Suprapubic skin (tissue), 4 donors: ENCODE measurements around the gene RYK.

Experiments used
- EP300 ChIP-seq: sonication (generic); formaldehyde crosslinking; IDR thresholded peaks from one replicate; pipeline ENCODE4 v1.6.1; 2017; ENCODE audit warnings: antibody characterized with exemption
- POLR2A ChIP-seq, 2 donors: fragments of 450-650 bp; IDR thresholded peaks; one replicate each; pipeline ENCODE4 v1.6.1; 2017; ENCODE audit warnings: antibody characterized with exemption in 2 of 2, mild to moderate bottlenecking in 2 of 2, moderate library complexity in 2 of 2
- POLR2AphosphoS5 ChIP-seq, 3 donors: sonication (generic); formaldehyde crosslinking; IDR thresholded peaks; one replicate each; pipeline ENCODE4 v1.6.1; 2017; ENCODE audit warnings: antibody characterized with exemption in 3 of 3
- TF ChIP-seq, protein P1 (sequence below), 2 donors: fragments of 200-600 bp in 1 of 2; fragments of 450-650 bp in 1 of 2; sonication (generic) in 1 of 2; IDR thresholded peaks; one replicate each; pipeline ENCODE4 v1.5.1; 2016 to 2019; ENCODE audit warnings: antibody characterized with exemption in 2 of 2, mild to moderate bottlenecking in 1 of 2, moderate library complexity in 1 of 2

DNA sequence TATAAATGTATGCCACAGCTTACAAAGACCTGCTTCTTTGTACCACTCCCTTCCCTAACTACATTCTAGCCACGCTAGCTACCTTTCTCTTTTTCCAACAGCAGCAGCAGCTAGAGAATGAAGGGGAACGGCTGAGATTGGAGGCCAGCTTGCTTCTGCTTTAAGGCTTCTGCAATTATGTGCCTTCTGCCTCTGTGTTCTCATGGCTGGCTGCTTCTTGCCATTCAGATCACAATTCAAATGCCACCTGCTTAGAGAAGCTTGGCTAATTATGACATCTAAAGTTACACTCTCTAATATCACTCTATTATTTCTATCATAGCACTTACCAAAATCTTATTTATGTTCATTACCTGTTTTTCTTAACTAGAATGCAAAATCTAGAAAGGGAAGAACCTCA is 95.2 kb downstream of the RYK start:
- TF ChIP-seq, protein P1, sequence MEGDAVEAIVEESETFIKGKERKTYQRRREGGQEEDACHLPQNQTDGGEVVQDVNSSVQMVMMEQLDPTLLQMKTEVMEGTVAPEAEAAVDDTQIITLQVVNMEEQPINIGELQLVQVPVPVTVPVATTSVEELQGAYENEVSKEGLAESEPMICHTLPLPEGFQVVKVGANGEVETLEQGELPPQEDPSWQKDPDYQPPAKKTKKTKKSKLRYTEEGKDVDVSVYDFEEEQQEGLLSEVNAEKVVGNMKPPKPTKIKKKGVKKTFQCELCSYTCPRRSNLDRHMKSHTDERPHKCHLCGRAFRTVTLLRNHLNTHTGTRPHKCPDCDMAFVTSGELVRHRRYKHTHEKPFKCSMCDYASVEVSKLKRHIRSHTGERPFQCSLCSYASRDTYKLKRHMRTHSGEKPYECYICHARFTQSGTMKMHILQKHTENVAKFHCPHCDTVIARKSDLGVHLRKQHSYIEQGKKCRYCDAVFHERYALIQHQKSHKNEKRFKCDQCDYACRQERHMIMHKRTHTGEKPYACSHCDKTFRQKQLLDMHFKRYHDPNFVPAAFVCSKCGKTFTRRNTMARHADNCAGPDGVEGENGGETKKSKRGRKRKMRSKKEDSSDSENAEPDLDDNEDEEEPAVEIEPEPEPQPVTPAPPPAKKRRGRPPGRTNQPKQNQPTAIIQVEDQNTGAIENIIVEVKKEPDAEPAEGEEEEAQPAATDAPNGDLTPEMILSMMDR (IDR thresholded peaks at IDR 0.05) = no peak
- TF ChIP-seq POLR2A (IDR thresholded peaks at IDR 0.05) (no peak), POLR2AphosphoS5 (IDR thresholded peaks at IDR 0.05) (no peak), EP300 (no peak)
